Uterus (tissue), 4 donors: ENCODE measurements around the gene SF3B3. TPM values are rescaled to one million over a fixed set of nuclear protein-coding genes. Genes with fewer than 3 reads are reported as not detected.

Source experiments
- DNase-seq, 2 donors: peaks; one replicate each; pipeline ENCODE4 v3.0.0-alpha.2; 2019 to 2020
- H3K27ac ChIP-seq, 2 donors: fragments of 200-600 bp; sonication (generic); 1 replicate in 1 of 2; 2 replicates in 1 of 2; pipeline ENCODE4 v1.5.1; 2016 to 2018
- H3K27me3 ChIP-seq, 2 donors: fragments of 200-600 bp; sonication (generic); one replicate each; pipeline ENCODE4 v1.5.1; 2018 to 2019; ENCODE audit warnings: control low read depth in 1 of 2
- H3K36me3 ChIP-seq, 2 donors: fragments of 200-600 bp; sonication (generic); one replicate each; pipeline ENCODE4 v1.5.1; 2019; ENCODE audit warnings: control low read depth in 1 of 2
- H3K4me1 ChIP-seq, 2 donors: fragments of 200-600 bp; sonication (generic); one replicate each; pipeline ENCODE4 v1.5.1; 2018 to 2019; ENCODE audit warnings: control low read depth in 1 of 2
- H3K4me3 ChIP-seq, 2 donors: fragments of 200-600 bp; sonication (generic); 1 replicate in 1 of 2; 2 replicates in 1 of 2; pipeline ENCODE4 v1.5.1; 2018 to 2019; ENCODE audit warnings: mild to moderate bottlenecking in 1 of 2
- H3K9me3 ChIP-seq, 2 donors: fragments of 200-600 bp; sonication (generic); one replicate each; pipeline ENCODE4 v1.5.1; 2019; ENCODE audit warnings: control low read depth in 1 of 2
- CTCF ChIP-seq, 4 experiments: fragments of 200-600 bp in 2 of 4; fragments of 450-650 bp in 2 of 4; sonication (generic) in 2 of 4; IDR thresholded peaks; one replicate each; pipeline ENCODE4 v1.5.1; 2016 to 2019; ENCODE audit warnings: antibody characterized with exemption in 4 of 4, mild to moderate bottlenecking in 2 of 4, moderate library complexity in 1 of 4
- POLR2A ChIP-seq, 2 donors: fragments of 450-650 bp; IDR thresholded peaks; one replicate each; pipeline ENCODE4 v1.6.1; 2016; ENCODE audit warnings: antibody characterized with exemption in 2 of 2, mild to moderate bottlenecking in 1 of 2, moderate library complexity in 1 of 2
- intact Hi-C: fragments of 100-400 bp; cut with DNase I; formaldehyde crosslinking; loops from one replicate; pipeline ENCODE4 v1.15.1; 2023; ENCODE audit warnings: low total_unique reads
- total RNA-seq, 4 donors: library from RNA; depleted of rRNA in 3 of 4; stranded (reverse); fragments of >200 nt in 3 of 4; gene quantifications; one replicate each; pipeline versions ENCODE4 v1.1.0 to v1.2.4, GENCODE V29; 2014 to 2023
- donor health status: DM: yes; HTN: yes; CAD: no.

Gene SF3B3
- total RNA-seq, 4 donors from 2014 or later, result 24.3 to 244 (median 145) TPM

GRCh38 chr16:70576431-70577255 lies 53.0 kb downstream of the SF3B3 start:
- no peaks in the 10 kb centered on the region for H3K27me3 ChIP-seq
- H3K4me3 ChIP-seq, result no peak overlapping the region
- TF ChIP-seq CTCF (IDR thresholded peaks at IDR 0.05) (no peak), POLR2A (IDR thresholded peaks at IDR 0.05) (no peak)
- peak overlapping the region; percentile 19 to 26 for H3K27ac ChIP-seq
- no peaks in the 10 kb centered on the region for H3K36me3 ChIP-seq
- H3K4me1 ChIP-seq, result no peaks in the 10 kb centered on the region
- intact Hi-C loops, result no loop called here
- no peak for DNase-seq
- no peaks in the 10 kb centered on the region for H3K9me3 ChIP-seq

- Histone ChIP-seq H3K27ac (no peak overlapping the region), H3K27me3 (no peaks in the 10 kb centered on the region)
- intact Hi-C loops, result no loop called here
Observed at GRCh38 chr16:70577256-70577698, 53.7 kb downstream of the SF3B3 start.

GRCh38 chr16:70578035-70578434 lies 54.4 kb downstream of the SF3B3 start:
- no peaks in the 10 kb centered on the region for H3K27me3 ChIP-seq
- no peak overlapping the region for H3K4me3 ChIP-seq
- no peaks in the 10 kb centered on the region for H3K36me3 ChIP-seq
- no peaks in the 10 kb centered on the region for H3K9me3 ChIP-seq
- DNase-seq, result no peak
- H3K4me1 ChIP-seq, result no peaks in the 10 kb centered on the region
- H3K27ac ChIP-seq, result no peak overlapping the region
- intact Hi-C loops, result no loop called here
- TF ChIP-seq CTCF (IDR thresholded peaks at IDR 0.05) (no peak), POLR2A (IDR thresholded peaks at IDR 0.05) (no peak)

More at GRCh38 chr16:70577256-70577698, 53.7 kb downstream of the SF3B3 start:
- DNase-seq, result no peak
- Histone ChIP-seq H3K9me3 (no peaks in the 10 kb centered on the region), H3K4me3 (no peak overlapping the region), H3K36me3 (no peaks in the 10 kb centered on the region), H3K4me1 (no peaks in the 10 kb centered on the region)
- TF ChIP-seq POLR2A (IDR thresholded peaks at IDR 0.05) (no peak), CTCF (IDR thresholded peaks at IDR 0.05) (no peak)

GRCh38 chr16:70579248-70579647 lies 55.6 kb downstream of the SF3B3 start:
- Histone ChIP-seq H3K27me3 (no peaks in the 10 kb centered on the region), H3K27ac (peak overlapping the region in 1 of 2 donors; percentile 32), H3K9me3 (no peaks in the 10 kb centered on the region), H3K36me3 (no peaks in the 10 kb centered on the region), H3K4me3 (no peak overlapping the region), H3K4me1 (no peaks in the 10 kb centered on the region)
- intact Hi-C loops, result no loop called here
- no peak for DNase-seq
- no peak for TF ChIP-seq CTCF (IDR thresholded peaks at IDR 0.05)
- TF ChIP-seq POLR2A (IDR thresholded peaks at IDR 0.05), result no peak
